Measurements from ENCODE around the gene SSRP1.
A peak's percentile ranks its signal among the peaks of the same experiment; 100 is the strongest.

SSRP1 gene

DNA sequence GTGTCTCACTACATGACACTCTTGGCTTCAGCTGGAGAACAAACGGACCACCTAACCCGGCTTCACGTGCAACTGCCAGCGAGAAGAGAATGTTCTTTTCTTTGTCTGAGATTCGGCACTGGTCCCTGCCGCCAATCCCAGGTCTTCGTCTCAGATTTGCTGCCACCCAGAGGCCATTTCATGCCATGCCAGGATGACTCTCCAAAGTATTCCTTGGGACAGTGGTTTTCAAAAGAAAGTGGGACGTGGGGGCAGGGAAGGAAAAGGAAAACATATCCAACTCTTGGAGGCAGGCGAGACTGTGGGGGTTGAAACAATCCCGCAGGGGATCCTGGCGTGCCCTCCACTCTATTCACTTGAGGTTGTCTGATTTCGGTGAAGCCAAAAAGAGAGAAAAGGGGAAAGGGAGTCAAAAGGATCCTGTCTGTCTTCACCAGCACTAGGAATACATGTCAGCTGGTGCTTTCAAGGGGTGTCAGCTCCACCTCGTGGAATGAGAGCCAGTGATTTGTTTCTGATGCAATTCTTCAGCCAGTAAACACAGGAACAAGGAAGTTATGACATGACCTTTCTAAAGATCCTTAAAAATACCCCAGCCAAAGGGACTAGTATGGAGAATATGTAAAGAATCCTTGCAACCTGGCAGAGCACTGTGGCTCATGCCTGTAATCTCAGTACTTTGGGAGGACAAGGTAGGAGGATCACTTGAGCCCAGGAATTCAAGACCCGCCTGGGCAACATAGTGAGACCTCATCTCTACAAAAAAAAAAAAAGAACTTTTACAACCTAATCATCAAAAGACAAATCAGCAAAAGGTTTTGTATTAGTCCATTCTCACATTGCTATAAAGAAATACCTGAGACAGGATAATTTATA, 57.6 kb downstream of the SSRP1 start:
- DNase-seq (ENCODE audit: low read depth) = peak; percentile 72

DNA sequence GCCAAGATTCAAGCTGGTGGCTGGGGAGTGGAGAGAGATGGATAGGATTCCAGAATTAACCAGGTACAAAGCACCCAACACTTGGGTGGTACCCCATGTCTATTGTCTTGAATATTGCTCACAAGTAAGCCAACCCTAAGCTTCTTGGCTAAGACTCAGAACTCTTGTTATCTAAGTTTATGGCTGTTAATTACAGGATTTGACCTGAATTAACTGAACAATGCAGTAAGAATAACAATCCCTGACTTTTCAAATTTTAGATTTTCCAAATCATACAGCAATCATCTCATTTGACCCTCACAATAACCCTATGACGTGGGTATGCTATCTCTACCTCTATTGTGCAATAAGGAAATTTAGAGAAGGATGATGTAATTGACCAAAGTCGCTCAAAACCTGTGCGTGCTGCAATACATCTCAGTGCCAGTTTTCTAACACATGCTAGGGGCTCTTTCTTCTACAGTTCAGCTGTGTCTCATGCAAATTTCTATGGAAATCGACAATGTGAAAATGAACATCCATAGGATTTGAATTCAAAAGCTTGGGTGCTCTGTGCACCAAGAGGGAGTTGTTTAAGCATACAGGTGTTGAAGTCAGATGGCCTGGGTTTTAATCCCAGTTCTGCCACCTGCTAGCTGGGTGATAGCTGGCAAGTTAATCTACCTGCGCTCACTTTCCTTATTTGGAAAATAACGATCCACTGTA, 58.6 kb downstream of the SSRP1 start:
- TF ChIP-seq, protein P1, sequence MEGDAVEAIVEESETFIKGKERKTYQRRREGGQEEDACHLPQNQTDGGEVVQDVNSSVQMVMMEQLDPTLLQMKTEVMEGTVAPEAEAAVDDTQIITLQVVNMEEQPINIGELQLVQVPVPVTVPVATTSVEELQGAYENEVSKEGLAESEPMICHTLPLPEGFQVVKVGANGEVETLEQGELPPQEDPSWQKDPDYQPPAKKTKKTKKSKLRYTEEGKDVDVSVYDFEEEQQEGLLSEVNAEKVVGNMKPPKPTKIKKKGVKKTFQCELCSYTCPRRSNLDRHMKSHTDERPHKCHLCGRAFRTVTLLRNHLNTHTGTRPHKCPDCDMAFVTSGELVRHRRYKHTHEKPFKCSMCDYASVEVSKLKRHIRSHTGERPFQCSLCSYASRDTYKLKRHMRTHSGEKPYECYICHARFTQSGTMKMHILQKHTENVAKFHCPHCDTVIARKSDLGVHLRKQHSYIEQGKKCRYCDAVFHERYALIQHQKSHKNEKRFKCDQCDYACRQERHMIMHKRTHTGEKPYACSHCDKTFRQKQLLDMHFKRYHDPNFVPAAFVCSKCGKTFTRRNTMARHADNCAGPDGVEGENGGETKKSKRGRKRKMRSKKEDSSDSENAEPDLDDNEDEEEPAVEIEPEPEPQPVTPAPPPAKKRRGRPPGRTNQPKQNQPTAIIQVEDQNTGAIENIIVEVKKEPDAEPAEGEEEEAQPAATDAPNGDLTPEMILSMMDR (IDR thresholded peaks at IDR 0.05; ENCODE audit: control insufficient read depth, extremely low read depth, insufficient read depth) = no peak
- no peak overlapping the region for H3K4me3 ChIP-seq (ENCODE audit: low read depth, low read length)
- DNase-seq (ENCODE audit: low read depth) = no peak

More for the DNA sequence above, 57.6 kb downstream of the SSRP1 start:
- H3K4me3 ChIP-seq (ENCODE audit: low read depth, low read length) = peak overlapping the region; percentile 27; the same call in 1 of the 2 replicates
- TF ChIP-seq, protein P1 (IDR thresholded peaks at IDR 0.05; ENCODE audit: control insufficient read depth, extremely low read depth, insufficient read depth) = peak; percentile 82

GRCh38 chr11:57276169-57276970, 59.3 kb downstream of the SSRP1 start:
- TF ChIP-seq, protein P1 (IDR thresholded peaks at IDR 0.05; ENCODE audit: control insufficient read depth, extremely low read depth, insufficient read depth) = no peak

More at GRCh38 chr11:57276169-57276970, 59.3 kb downstream of the SSRP1 start:
- H3K4me3 ChIP-seq (ENCODE audit: low read depth, low read length) = no peak overlapping the region
- DNase-seq (ENCODE audit: low read depth) = no peak

All from LNCaP clone FGC (cell line).